ENCODE measurements around the gene PSPN. TPM values are rescaled to one million over a fixed set of nuclear protein-coding genes. Genes with fewer than 3 reads are reported as not detected.

PSPN gene
- total RNA-seq, 1 experiment from 2014 or later = 3.4 TPM

DNA sequence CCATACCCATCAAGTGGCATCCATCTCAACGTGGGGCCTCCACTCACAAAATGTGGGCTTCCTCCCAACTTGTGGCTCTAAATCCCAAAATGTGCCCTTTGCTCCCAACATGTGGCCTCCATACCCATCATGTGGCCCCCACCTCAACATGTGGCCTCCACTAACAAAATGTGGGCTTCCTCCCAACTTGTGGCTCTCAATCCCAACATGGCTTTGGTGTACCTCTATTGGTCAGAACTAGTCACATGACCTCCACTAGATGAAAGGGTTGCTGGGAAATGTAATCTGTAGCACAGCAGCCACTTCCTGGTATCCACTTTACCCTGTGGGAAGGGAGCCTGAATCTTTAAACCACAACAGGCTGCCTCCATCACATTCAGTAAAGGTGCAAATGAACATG is 32.3 kb downstream of the PSPN start:
- no peaks in the 10 kb centered on the region for H3K36me3 ChIP-seq (ENCODE audit: control insufficient read depth in 1 of 2, insufficient read depth in 2 of 2, low read length in 2 of 2)
- H3K4me3 ChIP-seq (replicated peaks in 1 of 2; ENCODE audit: low read depth in 1 of 2, low read length in 2 of 2) = no peak overlapping the region
- DNase-seq (ENCODE audit: low read depth, low spot score) (no peak), ATAC-seq (peak; percentile 59; the same call in 1 of the 2 replicates)
- BruUV-seq (replicated peaks) = no TSS peak
- no peaks in the 10 kb centered on the region for H3K9me2 ChIP-seq (ENCODE audit: insufficient read depth)
- no peak overlapping the region for H2AFZ ChIP-seq (ENCODE audit: low read depth, low read length, poor library complexity, severe bottlenecking)
- CTCF ChIA-PET = no interaction called here
- H3K4me2 ChIP-seq (ENCODE audit: low read length) = no peak overlapping the region
- no peaks in the 10 kb centered on the region; a peak in 1 of 4 replicates for H3K9me3 ChIP-seq (ENCODE audit: control insufficient read depth in 1 of 2, insufficient read depth in 1 of 2, low read depth in 1 of 2, low read length in 2 of 2)
- RAD21 ChIA-PET (ENCODE audit: low non-redundant PET in 1 of 2, low total read pairs in 2 of 2, uncharacterized antibody in 2 of 2, unreplicated experiment in 2 of 2) = no interaction called here
- intact Hi-C loops (cut with micrococcal nuclease) = no loop called here
- no peaks in the 10 kb centered on the region for H3K4me1 ChIP-seq (ENCODE audit: control insufficient read depth in 1 of 2, insufficient read depth in 2 of 2, low read length in 2 of 2)
- POLR2A ChIA-PET = no interaction called here
- no peak for TF ChIP-seq CBX3 (IDR thresholded peaks at IDR 0.05; ENCODE audit: low read depth)
- TF ChIP-seq EZH2phosphoT487 (IDR thresholded peaks at IDR 0.05; ENCODE audit: borderline replicate concordance) = no peak
- no peak for TF ChIP-seq JUND (IDR thresholded peaks at IDR 0.05)
- TF ChIP-seq ELF1 (IDR thresholded peaks at IDR 0.05; ENCODE audit: borderline replicate concordance, low read depth) = no peak
- TF ChIP-seq EZH2 (IDR thresholded peaks at IDR 0.05) = no peak
- no peak for TF ChIP-seq SP1 (IDR thresholded peaks at IDR 0.05; ENCODE audit: low read depth)
- no peak for TF ChIP-seq POLR2A (IDR thresholded peaks at IDR 0.05; ENCODE audit: borderline replicate concordance, extremely low read depth, insufficient read depth, insufficient read length)
- TF ChIP-seq, protein P1, sequence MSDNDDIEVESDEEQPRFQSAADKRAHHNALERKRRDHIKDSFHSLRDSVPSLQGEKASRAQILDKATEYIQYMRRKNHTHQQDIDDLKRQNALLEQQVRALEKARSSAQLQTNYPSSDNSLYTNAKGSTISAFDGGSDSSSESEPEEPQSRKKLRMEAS (IDR thresholded peaks at IDR 0.05) = no peak
- no peak for TF ChIP-seq ZFX (IDR thresholded peaks at IDR 0.05)
- no peak for TF ChIP-seq YY1 (IDR thresholded peaks at IDR 0.05; ENCODE audit: extremely low read depth, insufficient replicate concordance, low read depth, low read length)
- TF ChIP-seq ZNF274 (IDR thresholded peaks at IDR 0.05; ENCODE audit: low read depth, low read length) = no peak
- no peak for TF ChIP-seq SIN3A (IDR thresholded peaks at IDR 0.05; ENCODE audit: low read depth)
- no peaks in the 10 kb centered on the region for H3K27me3 ChIP-seq (ENCODE audit: insufficient read depth, low read length)
- no peak overlapping the region for H3K9ac ChIP-seq (ENCODE audit: low read length)
- no peaks in the 10 kb centered on the region for H4K20me1 ChIP-seq (ENCODE audit: insufficient read depth)
- no peak overlapping the region for H3K27ac ChIP-seq (ENCODE audit: low read depth, low read length)
- no peaks in the 10 kb centered on the region for H3K79me2 ChIP-seq (ENCODE audit: insufficient read depth, low read length)
